HG02610 (cell line): ENCODE data around the gene NT5C3B.
A peak's percentile ranks its signal among the peaks of the same experiment; 100 is the strongest.

Experiments
- ATAC-seq: cut with Tn5 transposase; IDR thresholded peaks from one replicate; pipeline ENCODE4 v1.9.1; 2021; ENCODE audit warnings: mild to moderate bottlenecking, moderate library complexity; ENCODE audit not compliant: unreplicated experiment

The NT5C3B gene

GRCh38 chr17:41811549-41812380 lies 24.3 kb downstream of the NT5C3B start, which contains the start of gene P3H4:
Gene P3H4 (minus strand): TSS chr17:41811949. CDS start chr17:41811915, 34 bp downstream.
- peak; percentile 69 for ATAC-seq

DNA sequence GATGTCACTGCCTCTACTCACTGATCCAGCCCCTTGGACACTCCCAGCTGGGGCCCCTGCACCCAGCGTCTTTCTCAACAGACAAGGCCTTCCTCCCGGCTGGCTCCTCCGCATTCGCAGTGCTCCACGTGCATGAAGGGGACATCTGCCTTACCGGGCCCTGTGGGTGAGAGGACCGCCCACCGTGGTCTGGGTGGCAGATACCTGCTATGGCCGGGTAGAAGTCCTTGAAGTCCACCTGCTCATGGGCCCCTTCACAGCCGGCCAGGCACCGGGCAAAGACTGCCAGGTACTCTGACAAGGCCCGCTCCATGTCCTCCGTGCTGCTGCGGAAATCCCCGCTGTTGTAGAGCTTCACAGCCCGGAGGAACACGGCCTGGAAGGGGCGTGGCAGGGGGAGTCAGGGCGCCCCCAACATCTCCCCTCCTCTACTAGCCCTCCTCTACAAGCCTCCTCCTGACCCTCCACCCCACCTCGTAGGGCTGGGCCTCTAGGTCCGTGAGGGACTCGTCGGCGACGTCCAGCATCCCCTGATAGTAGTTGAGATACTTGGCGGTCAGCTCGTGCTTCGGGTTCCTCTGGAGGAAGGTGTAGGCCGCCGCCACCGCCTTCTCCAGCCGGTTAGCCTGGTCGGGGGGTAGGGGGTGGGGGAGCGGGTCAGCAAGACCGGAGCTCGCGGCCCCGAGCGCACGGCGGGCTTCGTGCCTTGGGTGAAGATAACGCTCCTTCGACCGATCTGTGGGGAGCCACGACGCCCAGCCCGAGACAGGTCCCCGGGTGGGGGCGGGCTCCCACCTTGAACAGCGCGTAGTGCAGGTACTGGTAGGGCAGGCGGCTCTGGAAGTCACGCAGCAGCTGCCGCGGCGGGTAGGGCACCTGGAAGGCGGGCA lies 25.1 kb downstream of the NT5C3B start:
- ATAC-seq: peak; percentile 20

DNA sequence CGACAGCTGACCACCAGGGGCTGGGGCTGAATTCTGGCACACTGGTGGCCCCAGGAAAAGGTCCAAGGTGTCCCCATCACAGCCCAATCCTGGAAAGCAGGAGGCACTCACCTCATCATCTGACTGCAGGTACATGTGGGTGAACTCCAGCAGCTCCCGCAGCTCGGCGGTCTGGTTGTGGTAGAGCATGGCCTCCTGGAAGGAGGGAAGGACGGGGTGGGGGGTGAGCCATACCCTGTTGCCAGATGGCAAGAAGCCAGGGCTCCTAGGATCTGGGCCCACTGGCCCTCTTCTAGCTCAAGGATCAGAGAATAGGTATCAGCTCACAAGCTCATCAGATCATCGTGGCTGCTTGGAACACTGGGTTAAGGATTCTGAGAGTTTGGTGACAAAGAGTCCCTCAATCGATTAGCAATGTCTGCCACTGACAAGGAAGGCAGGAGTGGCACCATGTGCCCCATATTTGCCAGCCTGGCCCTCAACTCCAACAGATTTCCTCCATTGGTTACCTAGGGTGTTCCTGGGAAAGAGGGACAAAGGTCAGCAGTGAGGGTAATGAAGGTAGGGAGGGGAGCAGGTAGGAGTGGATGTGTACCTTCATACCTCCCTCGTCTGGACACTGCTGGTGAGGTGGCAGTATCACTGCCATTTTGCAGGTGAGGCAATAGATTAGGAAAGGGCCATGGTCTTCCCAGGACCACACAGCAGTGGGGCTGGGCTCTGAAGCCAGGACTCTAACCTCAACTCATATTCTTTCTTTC lies 29.2 kb downstream of the NT5C3B start:
- no peak for ATAC-seq

DNA sequence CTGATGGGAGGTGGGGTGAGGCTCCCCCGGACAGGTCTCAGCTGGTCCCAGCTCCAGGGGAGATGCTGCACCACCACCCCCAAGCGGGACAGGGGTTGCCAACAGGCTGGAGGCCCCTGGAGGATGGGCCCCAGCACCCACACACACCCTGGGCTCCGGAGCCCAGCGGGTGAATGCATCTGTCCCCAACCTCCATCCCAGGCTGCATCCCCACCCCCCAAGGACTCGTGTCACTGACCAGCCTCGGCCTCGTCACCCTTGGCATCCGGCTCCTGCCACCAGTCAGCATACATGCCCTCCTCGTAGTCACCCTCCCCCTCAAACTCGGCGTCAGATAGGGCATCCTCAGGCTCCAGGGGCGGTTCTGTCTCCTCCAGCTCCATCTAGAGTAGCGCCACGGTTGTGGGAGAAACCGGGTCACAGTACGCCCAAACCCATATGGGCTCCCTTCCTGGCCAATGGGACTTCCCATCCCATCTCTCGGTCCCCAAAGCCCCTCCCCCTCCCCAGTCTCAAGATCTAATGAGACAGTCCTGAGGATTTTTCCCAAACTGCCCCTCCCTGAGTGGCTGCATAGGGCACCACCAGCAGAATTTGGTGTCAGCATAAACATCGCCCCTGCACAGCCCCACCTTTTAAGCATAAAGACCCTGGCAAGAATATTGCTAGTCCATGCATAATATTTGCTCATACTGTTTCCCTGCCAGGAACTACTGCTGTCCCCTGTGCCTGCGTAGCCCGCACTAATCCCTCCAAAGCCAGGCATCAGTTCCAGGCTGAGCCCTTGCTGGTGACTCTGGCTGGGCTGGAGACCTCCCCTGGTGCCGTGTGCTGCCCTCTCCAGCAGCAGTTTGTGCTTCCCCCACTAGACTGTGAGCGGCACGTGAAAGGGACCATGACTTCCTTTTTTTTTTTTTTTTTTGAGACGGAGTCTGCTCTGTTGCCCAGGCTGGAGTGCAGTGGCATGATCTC lies 32.7 kb downstream of the NT5C3B start:
- no peak for ATAC-seq

GRCh38 chr17:41801374-41802271 lies 34.4 kb downstream of the NT5C3B start:
- ATAC-seq: no peak

GRCh38 chr17:41800601-41801373 lies 35.2 kb downstream of the NT5C3B start:
- ATAC-seq: no peak

DNA sequence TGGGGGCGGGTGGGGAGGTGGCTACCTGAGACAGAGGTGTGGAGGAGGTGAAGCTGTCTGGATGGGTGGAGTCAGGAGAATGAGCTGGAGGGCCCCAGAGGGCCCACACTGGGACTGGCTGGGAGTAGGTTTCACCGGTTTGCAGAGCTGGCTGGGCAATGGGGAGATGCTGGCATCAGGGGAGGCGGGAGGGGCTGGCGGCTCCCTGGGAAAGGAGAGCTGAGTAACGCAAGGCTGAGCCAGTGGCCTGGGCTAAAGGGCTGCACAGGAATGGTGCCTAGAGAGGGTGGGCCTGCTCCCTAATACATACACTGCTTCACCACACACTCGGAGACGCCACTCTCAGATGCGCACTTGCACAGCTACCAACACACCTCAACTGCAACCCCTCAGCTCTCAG lies 36.7 kb downstream of the NT5C3B start:
- no peak for ATAC-seq

GRCh38 chr17:41797377-41797776 lies 38.7 kb downstream of the NT5C3B start:
- no peak for ATAC-seq

GRCh38 chr17:41796121-41796895 lies 39.7 kb downstream of the NT5C3B start:
- no peak for ATAC-seq

DNA sequence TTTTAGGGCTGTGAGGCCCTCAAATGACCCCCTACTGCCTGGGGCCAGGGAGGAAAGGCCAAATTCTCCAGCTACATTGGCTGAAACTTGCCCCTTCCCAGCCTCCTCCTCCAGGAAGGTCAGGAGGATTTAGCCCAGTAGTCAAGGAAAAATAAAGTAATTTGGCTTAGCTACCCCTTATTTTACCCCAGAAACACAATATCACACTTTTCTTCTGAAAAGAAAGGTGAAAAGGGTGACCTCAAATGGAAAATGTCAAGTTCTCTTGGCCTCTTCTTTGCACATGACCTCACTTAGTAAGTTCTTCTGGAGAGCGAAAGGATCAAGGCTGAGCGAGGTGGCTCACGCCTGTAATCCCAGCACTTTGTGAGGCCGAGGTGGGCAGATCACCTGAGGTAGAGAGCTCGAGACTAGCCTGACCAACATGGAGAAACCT lies 41.5 kb downstream of the NT5C3B start:
- ATAC-seq: no peak

DNA sequence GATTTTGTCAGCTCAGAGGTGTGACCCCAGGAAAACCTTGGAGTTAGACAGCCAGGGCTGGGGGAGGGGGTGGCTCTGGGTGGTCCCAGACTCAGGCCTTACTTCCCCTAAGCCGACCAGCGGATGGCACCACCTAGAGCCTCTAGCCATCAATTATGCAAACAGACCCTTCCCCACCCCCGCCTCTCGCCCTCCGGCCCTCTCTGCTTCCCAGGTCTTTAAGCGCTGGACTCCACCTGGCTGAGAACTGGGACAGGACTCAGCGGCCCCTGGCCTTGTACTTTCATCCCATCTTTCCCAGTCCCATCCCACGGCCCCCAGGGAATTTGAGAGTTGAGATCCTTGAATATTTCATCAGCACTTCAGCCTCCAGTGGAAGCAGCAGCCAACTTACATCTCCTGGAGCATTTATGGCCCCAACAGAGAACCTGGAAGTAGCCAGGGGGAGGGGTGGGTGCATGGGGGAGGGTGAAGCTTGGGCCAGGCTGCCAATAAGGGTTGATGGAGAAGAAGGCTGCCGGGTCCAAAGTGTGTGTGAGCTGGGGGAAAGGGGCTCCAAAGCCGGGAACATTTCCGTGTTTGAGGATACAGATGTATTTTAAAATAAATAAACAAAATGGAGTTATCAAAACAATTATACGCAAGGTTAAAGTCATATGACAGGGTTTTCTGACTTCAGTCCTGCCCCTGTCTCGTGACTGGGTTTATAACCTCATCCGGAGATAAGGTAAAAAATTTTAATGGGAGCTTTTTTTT lies 42.1 kb downstream of the NT5C3B start:
- ATAC-seq: no peak

- ATAC-seq: no peak
Measured at GRCh38 chr17:41792845-41793783, 42.9 kb downstream of the NT5C3B start.

DNA sequence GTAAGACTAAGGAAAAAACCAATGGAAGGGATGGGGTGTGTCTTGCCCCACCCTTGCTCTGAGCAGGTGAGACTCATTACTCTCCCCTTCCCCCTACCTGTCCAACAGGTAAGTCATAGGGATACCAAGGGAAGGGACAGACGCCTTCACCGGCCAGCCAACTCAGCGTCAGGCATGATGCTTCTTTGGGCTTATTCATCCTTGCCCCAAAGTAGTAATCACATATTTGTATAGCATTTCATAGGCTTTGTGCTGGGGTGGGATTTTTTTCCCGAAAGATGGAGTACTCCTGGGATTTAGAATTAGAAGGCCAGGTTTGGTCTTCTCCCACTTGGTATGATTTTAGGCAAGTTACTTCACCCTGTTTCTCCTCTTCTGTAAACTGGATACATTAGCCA lies 49.0 kb downstream of the NT5C3B start:
- no peak for ATAC-seq

GRCh38 chr17:41786227-41787020 lies 49.6 kb downstream of the NT5C3B start, which contains the start of gene JUP:
Gene JUP (minus strand): TSS chr17:41786711. CDS start chr17:41771854, 14,857 bp downstream.
- peak; percentile 62 for ATAC-seq

GRCh38 chr17:41785859-41786226 lies 50.2 kb downstream of the NT5C3B start:
- no peak for ATAC-seq
